ENCODE results near the gene CCR8. TPM values are rescaled to one million over a fixed set of nuclear protein-coding genes. Genes with fewer than 3 reads are reported as not detected.

CCR8 gene
- total RNA-seq, 1 experiment from 2014 or later = not detected

DNA sequence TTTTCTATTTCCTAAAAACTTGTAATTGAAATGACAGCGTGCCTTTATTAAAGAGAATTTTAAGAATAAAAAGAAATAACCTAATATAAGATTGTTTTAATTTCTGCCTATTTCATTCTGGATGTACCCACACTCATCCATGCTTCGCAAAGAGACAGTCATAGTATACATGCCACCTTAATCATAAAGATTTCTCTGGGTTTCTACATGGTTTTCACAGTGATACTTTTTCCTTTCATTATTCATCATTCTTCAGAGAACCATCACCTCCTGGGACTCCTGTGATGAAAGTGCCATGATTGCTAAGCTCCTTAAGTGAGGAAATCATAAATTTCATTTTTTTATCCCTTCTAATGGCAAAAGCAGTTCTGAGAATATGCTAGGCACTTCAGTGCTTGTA, 4.3 kb upstream of the CCR8 start:
- CTCF ChIA-PET = no interaction called here
- H3K9me3 ChIP-seq (ENCODE audit: control insufficient read depth in 1 of 2, insufficient read depth in 1 of 2, low read depth in 1 of 2, low read length in 2 of 2) = no peaks in the 10 kb centered on the region

DNA sequence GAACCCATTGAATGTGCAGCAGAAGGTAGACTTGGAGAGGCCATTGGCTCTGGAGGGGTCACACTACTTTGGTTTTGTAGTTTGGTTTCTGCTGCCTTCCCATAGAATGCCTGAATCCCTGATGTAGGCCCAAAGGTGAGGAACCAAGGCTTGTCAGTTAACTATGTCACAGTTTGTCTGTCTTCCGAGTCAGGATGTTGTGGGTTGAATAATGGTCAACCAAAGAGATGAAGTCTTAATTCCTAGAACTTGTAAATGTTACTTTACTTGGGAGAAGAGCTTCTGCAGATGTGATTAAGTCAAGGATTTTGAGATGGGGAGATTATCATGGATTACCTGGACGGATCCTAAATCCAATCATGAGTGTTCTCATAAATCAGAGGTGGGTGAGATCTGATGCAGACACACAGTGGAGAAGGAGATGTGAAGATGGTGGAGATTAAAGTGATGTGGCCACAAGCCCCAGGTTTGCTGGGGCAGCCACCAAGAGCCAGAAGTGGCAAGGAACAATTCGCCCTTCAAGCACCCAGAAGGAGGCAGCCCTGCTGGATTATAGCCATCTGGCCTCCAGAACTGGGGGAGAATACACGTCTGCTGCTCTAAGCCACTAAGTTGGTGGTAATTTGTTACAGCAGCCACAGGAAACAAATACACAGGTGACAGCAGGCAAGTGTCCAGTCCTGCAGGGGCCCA, 2.3 kb upstream of the CCR8 start:
- Histone ChIP-seq H3K9ac (ENCODE audit: low read length) (no peak overlapping the region), H3K27ac (ENCODE audit: low read depth, low read length) (no peak overlapping the region), H3K9me2 (ENCODE audit: insufficient read depth) (no peaks in the 10 kb centered on the region), H3K4me3 (replicated peaks in 1 of 2; ENCODE audit: low read depth in 1 of 2, low read length in 2 of 2) (no peak overlapping the region), H4K20me1 (ENCODE audit: insufficient read depth) (no peaks in the 10 kb centered on the region), H3K9me3 (ENCODE audit: control insufficient read depth in 1 of 2, insufficient read depth in 1 of 2, low read depth in 1 of 2, low read length in 2 of 2) (no peaks in the 10 kb centered on the region), H3K27me3 (ENCODE audit: insufficient read depth, low read length) (no peaks in the 10 kb centered on the region), H3K79me2 (ENCODE audit: insufficient read depth, low read length) (no peaks in the 10 kb centered on the region), H3K4me2 (ENCODE audit: low read length) (no peak overlapping the region), H3K4me1 (ENCODE audit: control insufficient read depth in 1 of 2, insufficient read depth in 2 of 2, low read length in 2 of 2) (no peaks in the 10 kb centered on the region), H3K36me3 (ENCODE audit: control insufficient read depth in 1 of 2, insufficient read depth in 2 of 2, low read length in 2 of 2) (no peaks in the 10 kb centered on the region), H2AFZ (ENCODE audit: low read depth, low read length, poor library complexity, severe bottlenecking) (no peak overlapping the region)
- DNase-seq (ENCODE audit: low read depth, low spot score) (no peak), ATAC-seq (no peak)
- TF ChIP-seq ATF3 (IDR thresholded peaks at IDR 0.05) (no peak), FOSL1 (IDR thresholded peaks at IDR 0.05; ENCODE audit: low read depth) (no peak), SRF (IDR thresholded peaks at IDR 0.05; ENCODE audit: low read depth) (no peak), ZNF274 (IDR thresholded peaks at IDR 0.05; ENCODE audit: low read depth, low read length) (no peak), RAD21 (IDR thresholded peaks at IDR 0.05; ENCODE audit: low read depth) (no peak), SP1 (IDR thresholded peaks at IDR 0.05; ENCODE audit: low read depth) (no peak), CEBPB (IDR thresholded peaks at IDR 0.05; ENCODE audit: low read depth) (no peak), JUND (IDR thresholded peaks at IDR 0.05) (no peak), POLR2AphosphoS5 (IDR thresholded peaks at IDR 0.05; ENCODE audit: low read depth, low read length) (no peak), CBX3 (IDR thresholded peaks at IDR 0.05; ENCODE audit: low read depth) (no peak), ZFX (IDR thresholded peaks at IDR 0.05) (no peak), POLR2A (IDR thresholded peaks at IDR 0.05; ENCODE audit: borderline replicate concordance, extremely low read depth, insufficient read depth, insufficient read length) (no peak), TCF7L2 (IDR thresholded peaks at IDR 0.05; ENCODE audit: borderline replicate concordance, extremely low read depth, insufficient read depth, insufficient read length) (no peak), EGR1 (IDR thresholded peaks at IDR 0.05; ENCODE audit: low read depth) (no peak), EZH2 (IDR thresholded peaks at IDR 0.05) (no peak), SIN3A (IDR thresholded peaks at IDR 0.05; ENCODE audit: low read depth) (no peak), ELF1 (IDR thresholded peaks at IDR 0.05; ENCODE audit: borderline replicate concordance, low read depth) (no peak)
- TF ChIP-seq, protein P1, sequence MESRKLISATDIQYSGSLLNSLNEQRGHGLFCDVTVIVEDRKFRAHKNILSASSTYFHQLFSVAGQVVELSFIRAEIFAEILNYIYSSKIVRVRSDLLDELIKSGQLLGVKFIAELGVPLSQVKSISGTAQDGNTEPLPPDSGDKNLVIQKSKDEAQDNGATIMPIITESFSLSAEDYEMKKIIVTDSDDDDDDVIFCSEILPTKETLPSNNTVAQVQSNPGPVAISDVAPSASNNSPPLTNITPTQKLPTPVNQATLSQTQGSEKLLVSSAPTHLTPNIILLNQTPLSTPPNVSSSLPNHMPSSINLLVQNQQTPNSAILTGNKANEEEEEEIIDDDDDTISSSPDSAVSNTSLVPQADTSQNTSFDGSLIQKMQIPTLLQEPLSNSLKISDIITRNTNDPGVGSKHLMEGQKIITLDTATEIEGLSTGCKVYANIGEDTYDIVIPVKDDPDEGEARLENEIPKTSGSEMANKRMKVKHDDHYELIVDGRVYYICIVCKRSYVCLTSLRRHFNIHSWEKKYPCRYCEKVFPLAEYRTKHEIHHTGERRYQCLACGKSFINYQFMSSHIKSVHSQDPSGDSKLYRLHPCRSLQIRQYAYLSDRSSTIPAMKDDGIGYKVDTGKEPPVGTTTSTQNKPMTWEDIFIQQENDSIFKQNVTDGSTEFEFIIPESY (IDR thresholded peaks at IDR 0.05; ENCODE audit: extremely low read depth, insufficient replicate concordance, low read length) = no peak
- TF ChIP-seq, protein P2, sequence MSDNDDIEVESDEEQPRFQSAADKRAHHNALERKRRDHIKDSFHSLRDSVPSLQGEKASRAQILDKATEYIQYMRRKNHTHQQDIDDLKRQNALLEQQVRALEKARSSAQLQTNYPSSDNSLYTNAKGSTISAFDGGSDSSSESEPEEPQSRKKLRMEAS (IDR thresholded peaks at IDR 0.05) = no peak
- intact Hi-C loops (cut with micrococcal nuclease) = no loop called here
- ChIA-PET POLR2A (no interaction called here), CTCF (no interaction called here), RAD21 (ENCODE audit: low non-redundant PET in 1 of 2, low total read pairs in 2 of 2, uncharacterized antibody in 2 of 2, unreplicated experiment in 2 of 2) (no interaction called here)
- BruUV-seq (replicated peaks) = no TSS peak

More for the DNA sequence above, 4.3 kb upstream of the CCR8 start:
- intact Hi-C loops (cut with micrococcal nuclease) = no loop called here
- Histone ChIP-seq H3K27ac (ENCODE audit: low read depth, low read length) (no peak overlapping the region), H2AFZ (ENCODE audit: low read depth, low read length, poor library complexity, severe bottlenecking) (no peak overlapping the region), H3K9me2 (ENCODE audit: insufficient read depth) (no peaks in the 10 kb centered on the region), H3K79me2 (ENCODE audit: insufficient read depth, low read length) (no peaks in the 10 kb centered on the region), H3K4me3 (replicated peaks in 1 of 2; ENCODE audit: low read depth in 1 of 2, low read length in 2 of 2) (no peak overlapping the region), H3K4me2 (ENCODE audit: low read length) (no peak overlapping the region), H3K36me3 (ENCODE audit: control insufficient read depth in 1 of 2, insufficient read depth in 2 of 2, low read length in 2 of 2) (no peaks in the 10 kb centered on the region), H3K9ac (ENCODE audit: low read length) (no peak overlapping the region), H3K4me1 (ENCODE audit: control insufficient read depth in 1 of 2, insufficient read depth in 2 of 2, low read length in 2 of 2) (no peaks in the 10 kb centered on the region), H3K27me3 (ENCODE audit: insufficient read depth, low read length) (no peaks in the 10 kb centered on the region), H4K20me1 (ENCODE audit: insufficient read depth) (no peaks in the 10 kb centered on the region)
- ChIA-PET POLR2A (no interaction called here), RAD21 (ENCODE audit: low non-redundant PET in 1 of 2, low total read pairs in 2 of 2, uncharacterized antibody in 2 of 2, unreplicated experiment in 2 of 2) (no interaction called here)
- DNase-seq (ENCODE audit: low read depth, low spot score) (no peak), ATAC-seq (no peak)
- TF ChIP-seq POLR2A (IDR thresholded peaks at IDR 0.05; ENCODE audit: borderline replicate concordance, extremely low read depth, insufficient read depth, insufficient read length) = no peak
- no TSS peak for BruUV-seq (replicated peaks)
